IMR-90 (cell line): ENCODE data around the gene NUP54. TPM values are rescaled to one million over a fixed set of nuclear protein-coding genes. Genes with fewer than 3 reads are reported as not detected.

Source experiments
- BHLHE40 ChIP-seq: fragments of 150-350 bp; IDR thresholded peaks from 2 replicates; pipeline ENCODE4 v1.6.1; 2016; ENCODE audit warnings: mild to moderate bottlenecking, low read depth, low read length
- CTCF ChIP-seq: conservative IDR thresholded peaks from 2 replicates; pipeline ENCODE4 v1.5.1; 2012; ENCODE audit warnings: mild to moderate bottlenecking, low read depth, low read length, improper control_type of control experiment
- MAFK ChIP-seq: IDR thresholded peaks from 2 replicates; pipeline ENCODE4 v1.6.1; 2012; ENCODE audit warnings: low read depth, low read length, improper control_type of control experiment
- polyA plus RNA-seq, 3 experiments: library from polyadenylated mRNA; depleted of rRNA; stranded (reverse); fragments of >200 nt; gene quantifications; 2 replicates each; pipeline ENCODE4 v1.2.3, GENCODE V29; 2012; ENCODE audit warnings: low replicate concordance in 1 of 3
- total RNA-seq: library from RNA; depleted of rRNA; stranded (reverse); fragments of >200 nt; gene quantifications from 2 replicates; pipeline ENCODE4 v1.2.3, GENCODE V29; 2012

Gene NUP54
- total and polyA plus RNA-seq, 2 of the 4 experiments (the other 2 are of a cell fraction), result 24.6 to 44.4 TPM

- TF ChIP-seq CTCF (peak; percentile 89), MAFK (no peak), BHLHE40 (no peak)
Observed at GRCh38 chr4:76179398-76180318, 31.5 kb upstream of the NUP54 start (continued).
